Measurements from ENCODE around the gene DND1. TPM values are rescaled to one million over a fixed set of nuclear protein-coding genes. Genes with fewer than 3 reads are reported as not detected.
A peak's percentile ranks its signal among the peaks of the same experiment; 100 is the strongest.
"Not testable (repeated sequence)": the region's sequence is repeated elsewhere in the genome, so short reads cannot be mapped to it uniquely, and the experiment has no call there.

Gene DND1
- total RNA-seq = 0.52 TPM
- 5.0 TPM for polyA plus RNA-seq
- long read RNA-seq, donor 1 = 0 reads
- long read RNA-seq, donor 2 = 0 reads
- long read RNA-seq, donor 3 = 0 reads
- long read RNA-seq, donor 4 = 0 reads
- long read RNA-seq, donor 5 = 0 reads
- long read RNA-seq, donor 6 = 0 reads
- long read RNA-seq, donor 7 = 0 reads
- long read RNA-seq, donor 8 = 0 reads
- long read RNA-seq, donor 9 = 0 reads
- long read RNA-seq, donor 10 = 0 reads

DNA sequence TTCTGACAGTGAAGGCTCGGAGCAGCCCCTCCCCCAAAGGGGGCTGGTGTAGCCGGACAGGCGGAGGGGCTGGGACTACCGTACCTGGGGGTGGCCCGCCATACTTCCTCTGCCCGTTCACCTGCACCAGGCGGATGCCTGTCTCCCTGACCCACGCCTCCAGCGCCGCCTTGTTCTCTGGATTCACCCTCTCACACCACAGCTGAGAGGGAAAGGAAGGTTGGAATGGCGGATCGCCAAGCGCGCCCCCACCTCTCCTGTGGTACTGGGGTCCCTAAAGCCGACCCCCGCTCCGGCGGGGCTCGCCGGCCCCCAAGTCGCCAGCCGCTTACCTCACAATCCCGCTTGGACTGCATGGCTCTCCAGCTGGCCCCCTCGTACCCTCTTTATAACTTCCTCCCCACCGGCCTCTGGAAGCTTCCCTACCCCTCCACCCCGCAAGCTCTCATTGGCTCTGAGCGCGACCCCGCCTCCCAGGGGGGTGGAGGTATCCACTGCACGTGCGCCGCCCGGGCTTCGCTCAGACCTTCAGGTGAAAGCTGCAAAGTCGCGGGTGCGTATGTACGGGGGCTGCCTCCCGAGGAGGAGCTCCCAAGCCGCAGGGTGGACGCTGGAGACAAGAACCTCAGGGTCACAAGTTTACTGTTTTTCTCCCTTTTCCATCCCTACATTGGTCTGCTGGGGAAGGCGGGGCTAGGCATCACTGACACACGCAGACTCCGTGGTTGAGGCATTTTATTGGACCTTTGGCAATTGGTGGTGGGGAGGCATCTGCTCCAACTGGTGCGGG lies at the start of gene DND1:
DND1 (minus strand) TSS at position 390 of the 790 bp plus-strand sequence; CDS start at position 356, 34 bp downstream.
- no peaks in the 10 kb centered on the region for H3K4me1 ChIP-seq (ENCODE audit: control insufficient read depth in 2 of 2, insufficient read depth in 2 of 2, low read length in 2 of 2)
- no peaks in the 10 kb centered on the region for H3K27me3 ChIP-seq (ENCODE audit: control insufficient read depth in 2 of 2, insufficient read depth in 1 of 2, low read length in 1 of 2)
- 98% methylated on average over 45 of the region's 45 CpGs for WGBS
- no peak within 1 kb of the TSS for H3K27ac ChIP-seq (ENCODE audit: low read depth in 1 of 2, low read length in 1 of 2)
- no peak for DNase-seq (ENCODE audit: low read depth in 6 of 9, low spot score in 9 of 9)
- H3K4me3 ChIP-seq (ENCODE audit: low read length in 2 of 2) = no peak within 1 kb of the TSS
- H3K36me3 ChIP-seq (ENCODE audit: control insufficient read depth in 2 of 2, insufficient read depth in 2 of 2, low read length in 1 of 2) = peaks cover 74 to 81% of the 10 kb centered on the region in 2 donors
- H3K9me3 ChIP-seq (ENCODE audit: control insufficient read depth in 2 of 2, insufficient read depth in 1 of 2, low read length in 1 of 2) = no peaks in the 10 kb centered on the region

DNA sequence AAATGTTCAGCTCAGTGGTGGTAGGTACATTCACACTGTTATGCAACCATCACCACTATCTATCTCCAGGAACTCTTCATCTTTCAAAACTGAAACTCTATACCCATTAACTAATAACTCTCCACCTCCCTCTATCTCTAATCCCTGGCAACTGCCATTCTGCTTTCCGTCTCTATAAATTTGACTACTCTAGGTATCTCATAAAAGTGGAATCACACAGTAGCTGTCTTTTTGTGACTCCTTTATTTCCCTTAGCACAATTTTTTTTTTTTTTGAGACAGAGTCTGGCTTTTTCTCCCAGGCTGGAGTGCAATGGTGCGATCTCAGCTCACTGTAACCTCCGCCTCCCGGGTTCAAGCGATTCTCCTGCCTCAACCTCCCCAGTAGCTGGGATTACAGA lies 48.0 kb upstream of the DND1 start:
- H3K27me3 ChIP-seq (ENCODE audit: control insufficient read depth in 2 of 2, insufficient read depth in 1 of 2, low read length in 1 of 2) = peaks cover 0 to 20% of the 10 kb centered on the region in 2 donors
- DNase-seq (ENCODE audit: low read depth in 6 of 9, low spot score in 9 of 9); H3K9me3 ChIP-seq (ENCODE audit: control insufficient read depth in 2 of 2, insufficient read depth in 1 of 2, low read length in 1 of 2); H3K4me1 ChIP-seq (ENCODE audit: control insufficient read depth in 2 of 2, insufficient read depth in 2 of 2, low read length in 2 of 2); H3K4me3 ChIP-seq (ENCODE audit: low read length in 2 of 2); H3K36me3 ChIP-seq (ENCODE audit: control insufficient read depth in 2 of 2, insufficient read depth in 2 of 2, low read length in 1 of 2); H3K27ac ChIP-seq (ENCODE audit: low read depth in 1 of 2, low read length in 1 of 2): not testable (repeated sequence)
- WGBS = 91% methylated on average over 5 of the region's 5 CpGs

DNA sequence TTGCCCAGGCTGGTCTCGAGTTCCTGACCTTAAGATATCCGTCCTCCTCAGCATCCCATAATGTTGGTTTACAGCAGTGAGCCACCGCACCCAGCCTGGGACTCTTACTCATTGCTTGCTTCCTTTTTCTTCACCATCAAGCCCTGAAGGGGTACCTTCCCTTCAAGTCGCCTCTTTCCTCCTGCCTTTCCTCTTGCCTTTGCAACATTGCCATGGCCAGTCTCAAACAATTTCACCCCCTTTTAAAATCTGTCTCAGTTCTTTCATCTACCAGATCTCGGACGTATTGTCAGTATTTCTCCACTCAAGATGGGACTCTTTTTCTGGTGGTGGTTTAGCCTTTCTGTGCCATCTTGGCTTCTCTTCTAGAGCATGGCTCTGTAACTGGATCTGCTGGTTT lies 47.4 kb upstream of the DND1 start:
- not testable (repeated sequence) for H3K36me3 ChIP-seq (ENCODE audit: control insufficient read depth in 2 of 2, insufficient read depth in 2 of 2, low read length in 1 of 2); H3K4me3 ChIP-seq (ENCODE audit: low read length in 2 of 2); H3K9me3 ChIP-seq (ENCODE audit: control insufficient read depth in 2 of 2, insufficient read depth in 1 of 2, low read length in 1 of 2); H3K27ac ChIP-seq (ENCODE audit: low read depth in 1 of 2, low read length in 1 of 2); DNase-seq (ENCODE audit: low read depth in 6 of 9, low spot score in 9 of 9); H3K4me1 ChIP-seq (ENCODE audit: control insufficient read depth in 2 of 2, insufficient read depth in 2 of 2, low read length in 2 of 2)
- 65% methylated on average over 6 of the region's 6 CpGs for WGBS
- H3K27me3 ChIP-seq (ENCODE audit: control insufficient read depth in 2 of 2, insufficient read depth in 1 of 2, low read length in 1 of 2) = peaks cover 0 to 15% of the 10 kb centered on the region in 2 donors

DNA sequence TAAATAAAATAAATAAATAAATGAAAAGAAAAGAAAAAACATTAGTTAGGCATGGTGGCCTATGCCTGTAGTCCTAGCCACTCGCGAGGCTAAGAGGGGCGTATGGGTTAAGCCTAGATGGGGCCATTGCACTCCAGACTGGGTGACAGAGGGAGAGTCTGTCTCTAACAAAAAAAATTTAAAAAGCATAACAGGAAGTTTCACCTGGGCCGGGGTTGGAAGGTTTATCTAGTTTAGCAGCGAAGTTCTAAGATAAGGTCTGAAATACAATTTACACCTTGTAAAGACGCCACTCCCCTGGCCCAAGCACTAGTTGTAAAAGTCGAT lies 44.9 kb upstream of the DND1 start:
- Histone ChIP-seq H3K9me3 (ENCODE audit: control insufficient read depth in 2 of 2, insufficient read depth in 1 of 2, low read length in 1 of 2) (no peaks in the 10 kb centered on the region), H3K36me3 (ENCODE audit: control insufficient read depth in 2 of 2, insufficient read depth in 2 of 2, low read length in 1 of 2) (no peaks in the 10 kb centered on the region), H3K27me3 (ENCODE audit: control insufficient read depth in 2 of 2, insufficient read depth in 1 of 2, low read length in 1 of 2) (peaks cover 0 to 5% of the 10 kb centered on the region in 2 donors), H3K27ac (ENCODE audit: low read depth in 1 of 2, low read length in 1 of 2) (no peak overlapping the region), H3K4me1 (ENCODE audit: control insufficient read depth in 2 of 2, insufficient read depth in 2 of 2, low read length in 2 of 2) (no peaks in the 10 kb centered on the region), H3K4me3 (ENCODE audit: low read length in 2 of 2) (no peak overlapping the region)
- WGBS = 93% methylated on average over 7 of the region's 7 CpGs
- no peak for DNase-seq (ENCODE audit: low read depth in 6 of 9, low spot score in 9 of 9)

DNA sequence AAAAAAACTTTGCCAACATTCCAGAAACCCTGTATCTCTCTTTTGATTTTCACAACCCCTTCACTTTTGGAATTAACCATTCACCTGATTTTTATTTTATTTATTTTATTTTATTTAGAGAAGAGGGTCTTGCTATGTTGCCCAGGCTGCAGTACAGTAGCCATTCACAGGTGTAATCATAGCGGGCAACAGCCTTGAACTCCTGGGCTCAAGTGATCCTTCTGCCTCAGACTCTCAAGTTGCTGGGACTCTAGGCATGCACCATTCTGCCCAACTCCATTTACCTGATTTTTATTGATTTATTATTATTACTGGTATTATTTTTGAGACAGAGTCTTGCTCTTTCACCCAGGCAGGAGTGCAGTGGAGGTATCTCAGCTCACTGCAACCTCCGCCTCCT lies 42.9 kb upstream of the DND1 start:
- H3K9me3 ChIP-seq (ENCODE audit: control insufficient read depth in 2 of 2, insufficient read depth in 1 of 2, low read length in 1 of 2); H3K27ac ChIP-seq (ENCODE audit: low read depth in 1 of 2, low read length in 1 of 2); H3K4me1 ChIP-seq (ENCODE audit: control insufficient read depth in 2 of 2, insufficient read depth in 2 of 2, low read length in 2 of 2); H3K4me3 ChIP-seq (ENCODE audit: low read length in 2 of 2); H3K36me3 ChIP-seq (ENCODE audit: control insufficient read depth in 2 of 2, insufficient read depth in 2 of 2, low read length in 1 of 2); H3K27me3 ChIP-seq (ENCODE audit: control insufficient read depth in 2 of 2, insufficient read depth in 1 of 2, low read length in 1 of 2); DNase-seq (ENCODE audit: low read depth in 6 of 9, low spot score in 9 of 9): not testable (repeated sequence)
- 96% methylated on average over 2 of the region's 2 CpGs for WGBS

DNA sequence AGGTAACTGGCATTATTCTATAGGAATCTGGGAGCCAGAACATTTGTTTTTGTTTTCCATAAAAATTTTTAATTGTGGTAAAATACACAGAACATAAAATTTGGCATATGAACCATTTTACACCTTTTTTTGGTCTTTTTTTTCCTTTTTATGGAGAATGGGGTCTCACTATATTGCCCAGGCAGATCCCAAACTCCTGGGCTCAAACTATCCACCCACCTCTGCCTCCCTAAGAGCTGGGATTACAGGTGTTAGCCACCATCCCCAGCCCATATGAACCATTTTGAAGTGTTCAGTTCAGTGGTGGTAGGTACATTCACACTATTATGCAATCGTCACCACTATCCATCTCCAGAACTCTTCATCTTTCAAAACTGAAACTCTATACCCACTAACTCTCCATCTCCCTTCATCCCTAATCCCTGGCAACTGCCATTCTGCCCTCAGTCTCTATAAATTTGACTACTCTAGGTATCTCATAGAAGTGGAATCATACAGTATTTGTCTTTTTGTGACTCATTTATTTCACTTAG lies 40.3 kb upstream of the DND1 start:
- DNase-seq (ENCODE audit: low read depth in 6 of 9, low spot score in 9 of 9) = no peak
- H3K4me3 ChIP-seq (ENCODE audit: low read length in 2 of 2) = no peak overlapping the region
- no peaks in the 10 kb centered on the region for H3K36me3 ChIP-seq (ENCODE audit: control insufficient read depth in 2 of 2, insufficient read depth in 2 of 2, low read length in 1 of 2)
- H3K27ac ChIP-seq (ENCODE audit: low read depth in 1 of 2, low read length in 1 of 2) = no peak overlapping the region
- no peaks in the 10 kb centered on the region for H3K9me3 ChIP-seq (ENCODE audit: control insufficient read depth in 2 of 2, insufficient read depth in 1 of 2, low read length in 1 of 2)
- peaks cover 0 to 3% of the 10 kb centered on the region in 2 donors for H3K4me1 ChIP-seq (ENCODE audit: control insufficient read depth in 2 of 2, insufficient read depth in 2 of 2, low read length in 2 of 2)
- WGBS = 94% methylated on average over 1 of the region's 1 CpG
- H3K27me3 ChIP-seq (ENCODE audit: control insufficient read depth in 2 of 2, insufficient read depth in 1 of 2, low read length in 1 of 2) = no peaks in the 10 kb centered on the region

DNA sequence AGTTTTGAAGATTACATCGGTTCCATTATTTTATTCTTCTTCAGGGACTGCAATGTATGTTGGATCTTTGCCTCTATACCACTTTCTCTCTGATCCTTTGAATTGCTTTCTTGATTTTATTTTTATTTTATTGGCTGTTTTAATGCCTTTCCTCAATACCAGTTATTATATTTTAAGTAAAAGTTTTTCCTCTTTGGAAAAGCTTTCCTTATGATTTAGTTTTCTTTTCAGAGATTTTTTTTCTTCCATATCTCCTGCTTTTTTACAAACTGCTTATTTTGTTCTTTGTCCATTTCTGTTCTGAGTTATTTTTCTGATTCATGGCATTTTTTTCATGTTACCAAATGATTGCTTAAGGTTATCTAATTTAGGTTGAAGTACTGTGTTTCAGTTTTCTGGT lies 38.4 kb upstream of the DND1 start:
- H3K4me3 ChIP-seq (ENCODE audit: low read length in 2 of 2) = no peak overlapping the region
- H3K27me3 ChIP-seq (ENCODE audit: control insufficient read depth in 2 of 2, insufficient read depth in 1 of 2, low read length in 1 of 2) = no peaks in the 10 kb centered on the region
- peaks cover 0 to 3% of the 10 kb centered on the region in 2 donors for H3K4me1 ChIP-seq (ENCODE audit: control insufficient read depth in 2 of 2, insufficient read depth in 2 of 2, low read length in 2 of 2)
- H3K27ac ChIP-seq (ENCODE audit: low read depth in 1 of 2, low read length in 1 of 2) = no peak overlapping the region
- no peak for DNase-seq (ENCODE audit: low read depth in 6 of 9, low spot score in 9 of 9)
- WGBS = 86% methylated on average over 1 of the region's 1 CpG
- no peaks in the 10 kb centered on the region for H3K9me3 ChIP-seq (ENCODE audit: control insufficient read depth in 2 of 2, insufficient read depth in 1 of 2, low read length in 1 of 2)
- H3K36me3 ChIP-seq (ENCODE audit: control insufficient read depth in 2 of 2, insufficient read depth in 2 of 2, low read length in 1 of 2) = peaks cover 6 to 9% of the 10 kb centered on the region in 2 donors

DNA sequence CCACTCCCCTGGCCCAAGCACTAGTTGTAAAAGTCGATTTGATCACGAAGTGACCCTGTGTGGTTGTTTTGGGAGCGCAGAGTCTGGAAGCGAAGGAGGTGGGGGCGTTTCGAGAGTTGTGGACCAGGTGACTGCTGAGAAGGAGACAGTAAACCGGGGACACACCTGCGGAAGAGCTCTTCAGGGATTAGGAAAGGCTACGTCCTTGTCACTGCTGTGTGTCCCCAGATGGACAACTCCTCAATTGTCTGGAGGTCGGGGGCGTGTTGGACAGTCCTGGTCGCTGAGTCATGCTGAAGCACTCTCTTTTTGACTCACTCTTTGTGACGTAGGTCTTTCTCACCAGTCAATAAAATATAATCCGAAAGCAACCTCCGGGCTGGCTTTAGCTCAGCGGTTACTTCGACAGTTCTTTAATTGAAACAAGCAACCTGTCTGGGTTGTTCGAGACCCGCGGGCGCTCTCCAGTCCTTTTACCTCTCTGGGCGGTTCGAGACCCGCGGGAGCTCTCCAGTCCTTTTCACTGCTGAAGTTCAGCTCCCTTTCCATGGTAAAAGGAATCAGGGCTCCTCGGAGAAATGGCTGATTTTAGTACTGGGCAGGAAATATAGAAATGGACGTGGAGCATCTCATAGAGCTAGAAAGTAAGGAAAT lies 37.6 kb upstream of the DND1 start:
- WGBS = under 1% methylated on average over 27 of the region's 27 CpGs
- peak overlapping the region; percentile 64 to 75 for H3K4me3 ChIP-seq (ENCODE audit: low read length in 2 of 2)
- DNase-seq (ENCODE audit: low read depth in 6 of 9, low spot score in 9 of 9) = peak; percentile 42 to 88 (median 68)
- H3K4me1 ChIP-seq (ENCODE audit: control insufficient read depth in 2 of 2, insufficient read depth in 2 of 2, low read length in 2 of 2) = peaks cover 0 to 3% of the 10 kb centered on the region in 2 donors
- no peaks in the 10 kb centered on the region for H3K9me3 ChIP-seq (ENCODE audit: control insufficient read depth in 2 of 2, insufficient read depth in 1 of 2, low read length in 1 of 2)
- peak overlapping the region; percentile 81 to 92 for H3K27ac ChIP-seq (ENCODE audit: low read depth in 1 of 2, low read length in 1 of 2)
- peaks cover 8 to 14% of the 10 kb centered on the region in 2 donors for H3K36me3 ChIP-seq (ENCODE audit: control insufficient read depth in 2 of 2, insufficient read depth in 2 of 2, low read length in 1 of 2)
- no peaks in the 10 kb centered on the region for H3K27me3 ChIP-seq (ENCODE audit: control insufficient read depth in 2 of 2, insufficient read depth in 1 of 2, low read length in 1 of 2)

DNA sequence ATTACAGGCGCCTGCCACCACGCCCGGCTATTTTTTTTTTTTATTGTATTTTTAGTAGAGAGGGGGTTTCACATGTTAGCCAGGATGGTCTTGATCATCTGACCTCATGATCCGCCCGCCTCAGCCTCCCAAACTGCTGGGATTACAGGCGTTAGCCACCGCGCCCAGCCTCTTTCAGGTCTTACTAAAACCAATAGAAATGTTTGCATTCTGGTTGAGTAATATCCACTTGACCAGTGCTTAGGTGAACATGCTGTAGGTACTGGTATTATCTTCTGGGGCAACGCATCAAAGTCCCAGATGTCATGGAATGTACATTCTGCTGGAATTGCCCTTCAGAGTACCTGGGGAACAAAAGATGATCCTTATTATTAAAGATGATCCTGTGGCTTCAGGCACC lies 35.4 kb upstream of the DND1 start:
- not testable (repeated sequence) for H3K27ac ChIP-seq (ENCODE audit: low read depth in 1 of 2, low read length in 1 of 2); H3K9me3 ChIP-seq (ENCODE audit: control insufficient read depth in 2 of 2, insufficient read depth in 1 of 2, low read length in 1 of 2); H3K4me1 ChIP-seq (ENCODE audit: control insufficient read depth in 2 of 2, insufficient read depth in 2 of 2, low read length in 2 of 2); H3K4me3 ChIP-seq (ENCODE audit: low read length in 2 of 2); H3K27me3 ChIP-seq (ENCODE audit: control insufficient read depth in 2 of 2, insufficient read depth in 1 of 2, low read length in 1 of 2); DNase-seq (ENCODE audit: low read depth in 6 of 9, low spot score in 9 of 9)
- WGBS = 96% methylated on average over 9 of the region's 9 CpGs
- peaks cover 25 to 34% of the 10 kb centered on the region in 2 donors for H3K36me3 ChIP-seq (ENCODE audit: control insufficient read depth in 2 of 2, insufficient read depth in 2 of 2, low read length in 1 of 2)
